HG03378 (cell line): ENCODE measurements around the gene SEPTIN8.
"Not testable (repeated sequence)": the region's sequence is repeated elsewhere in the genome, so short reads cannot be mapped to it uniquely, and the experiment has no call there.

Experiments used
- ATAC-seq: cut with Tn5 transposase; IDR thresholded peaks from one replicate; pipeline ENCODE4 v1.9.1; 2021; ENCODE audit warnings: mild to moderate bottlenecking, moderate library complexity; ENCODE audit not compliant: unreplicated experiment

Gene SEPTIN8

GRCh38 chr5:132812781-132813598, 36.0 kb upstream of the SEPTIN8 start, which contains the start of gene SOWAHA:
Gene SOWAHA (plus strand): TSS chr5:132813302. CDS start chr5:132813622, 320 bp downstream.
- no peak for ATAC-seq

- ATAC-seq, result no peak
Observed at GRCh38 chr5:132812123-132812765, 35.2 kb upstream of the SEPTIN8 start.

GRCh38 chr5:132810605-132811004, 33.6 kb upstream of the SEPTIN8 start:
- ATAC-seq, result no peak

- ATAC-seq, result no peak
Observed at GRCh38 chr5:132808866-132809265, 31.8 kb upstream of the SEPTIN8 start.

- ATAC-seq, result no peak
Observed at GRCh38 chr5:132808448-132808847, 31.4 kb upstream of the SEPTIN8 start.

- ATAC-seq, result no peak
Observed at GRCh38 chr5:132807163-132807838, 30.3 kb upstream of the SEPTIN8 start.

- ATAC-seq, result not testable (repeated sequence)
Observed at GRCh38 chr5:132806804-132807162, 29.7 kb upstream of the SEPTIN8 start.

GRCh38 chr5:132805872-132806271, 28.8 kb upstream of the SEPTIN8 start:
- not testable (repeated sequence) for ATAC-seq

- ATAC-seq, result not testable (repeated sequence)
Observed at GRCh38 chr5:132804219-132804618, 27.2 kb upstream of the SEPTIN8 start.

- ATAC-seq, result not testable (repeated sequence)
Observed at GRCh38 chr5:132802685-132803066, 25.6 kb upstream of the SEPTIN8 start.

GRCh38 chr5:132802044-132802684, 25.1 kb upstream of the SEPTIN8 start:
- no peak for ATAC-seq

- no peak for ATAC-seq
Observed at GRCh38 chr5:132800545-132800944, 23.5 kb upstream of the SEPTIN8 start.

GRCh38 chr5:132799392-132799791, 22.4 kb upstream of the SEPTIN8 start:
- no peak for ATAC-seq

- no peak for ATAC-seq
Observed at GRCh38 chr5:132797651-132798050, 20.6 kb upstream of the SEPTIN8 start.

GRCh38 chr5:132791026-132791425, 14.0 kb upstream of the SEPTIN8 start:
- no peak for ATAC-seq

GRCh38 chr5:132790201-132790865, 13.3 kb upstream of the SEPTIN8 start:
- no peak for ATAC-seq

GRCh38 chr5:132788990-132789886, 12.2 kb upstream of the SEPTIN8 start:
- ATAC-seq, result no peak

GRCh38 chr5:132788508-132788907, 11.5 kb upstream of the SEPTIN8 start:
- ATAC-seq, result no peak

- no peak for ATAC-seq
Observed at GRCh38 chr5:132787076-132787475, 10.0 kb upstream of the SEPTIN8 start.

GRCh38 chr5:132785864-132786263, 8.8 kb upstream of the SEPTIN8 start:
- no peak for ATAC-seq
